ENCODE measurements around the gene ZNF787. TPM values are rescaled to one million over a fixed set of nuclear protein-coding genes. Genes with fewer than 3 reads are reported as not detected.

Gene ZNF787
- total and polyA plus RNA-seq, 2 of the 8 experiments (the other 6 are each of a cell fraction or from before 2014, with no cell fraction given): 19.7 to 56.0 TPM

GRCh38 chr19:56142897-56143434 lies 21.9 kb upstream of the ZNF787 start (continued):
- TF ChIP-seq TCF12 (IDR thresholded peaks at IDR 0.05; ENCODE audit: low read depth, low read length): no peak
- no peak for TF ChIP-seq BACH1 (IDR thresholded peaks at IDR 0.05; ENCODE audit: low read length)
- TF ChIP-seq TEAD4 (IDR thresholded peaks at IDR 0.05; ENCODE audit: low read depth, low read length): no peak
- no peak for TF ChIP-seq TAF7 (optimal IDR thresholded peaks at IDR 0.05; ENCODE audit: borderline replicate concordance, low read depth, low read length)
- no peak for TF ChIP-seq EGR1 (IDR thresholded peaks at IDR 0.05; ENCODE audit: borderline replicate concordance, low read depth, low read length)

Data from H1 (cell line).